IPS DF 4.7 (cell line): ENCODE measurements around the gene RPL35.

Experiments used
- DNase-seq: peaks from one replicate; pipeline ENCODE4 v3.0.0-alpha.2; 2013; ENCODE audit warnings: low spot score; ENCODE audit errors: extremely low read depth

RPL35 gene

DNA sequence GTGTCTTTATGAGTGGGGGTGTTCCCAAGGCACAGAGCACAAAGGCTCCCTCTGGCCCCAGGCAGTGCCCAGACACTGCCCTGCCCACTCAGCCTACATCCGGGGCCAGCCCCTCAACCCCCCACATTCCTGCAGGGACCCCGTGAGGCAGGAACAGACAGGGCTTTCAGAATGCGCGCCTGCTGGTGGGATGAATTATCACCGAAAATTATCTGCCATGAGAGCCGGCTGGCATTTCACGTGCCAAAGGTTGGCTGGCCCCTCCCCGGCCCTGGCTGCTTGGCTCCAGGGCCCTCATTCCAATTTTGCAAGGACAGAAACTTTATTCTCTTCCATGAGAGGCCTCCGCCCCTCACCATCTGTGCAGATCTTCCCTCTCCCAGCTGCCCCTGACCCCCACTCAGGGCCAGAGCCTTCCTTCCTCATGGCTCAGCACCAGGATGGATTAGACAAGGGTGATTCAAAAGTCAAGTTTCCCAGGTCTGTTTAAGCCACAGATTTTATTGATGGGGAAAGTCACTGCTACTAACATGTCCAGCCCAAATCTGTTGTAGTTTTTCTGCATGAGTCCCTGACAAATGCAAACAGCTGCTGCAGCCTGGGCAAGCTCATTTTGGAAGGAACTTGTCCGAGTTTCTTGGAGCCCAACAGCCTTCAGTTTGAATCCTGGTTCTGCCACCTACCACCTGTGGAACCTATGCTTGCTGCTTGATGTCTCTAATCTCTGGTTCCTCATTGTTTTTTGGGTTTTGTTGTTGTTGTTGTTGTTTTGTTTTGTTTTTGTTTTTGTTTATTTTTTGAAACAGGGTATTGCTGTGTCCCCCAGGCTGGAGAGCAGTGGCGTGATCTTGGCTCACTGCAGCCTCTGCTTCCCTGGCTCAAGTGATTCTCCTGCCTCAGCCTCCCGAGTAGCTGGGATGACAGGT lies 40.8 kb downstream of the RPL35 start:
- DNase-seq: no peak

DNA sequence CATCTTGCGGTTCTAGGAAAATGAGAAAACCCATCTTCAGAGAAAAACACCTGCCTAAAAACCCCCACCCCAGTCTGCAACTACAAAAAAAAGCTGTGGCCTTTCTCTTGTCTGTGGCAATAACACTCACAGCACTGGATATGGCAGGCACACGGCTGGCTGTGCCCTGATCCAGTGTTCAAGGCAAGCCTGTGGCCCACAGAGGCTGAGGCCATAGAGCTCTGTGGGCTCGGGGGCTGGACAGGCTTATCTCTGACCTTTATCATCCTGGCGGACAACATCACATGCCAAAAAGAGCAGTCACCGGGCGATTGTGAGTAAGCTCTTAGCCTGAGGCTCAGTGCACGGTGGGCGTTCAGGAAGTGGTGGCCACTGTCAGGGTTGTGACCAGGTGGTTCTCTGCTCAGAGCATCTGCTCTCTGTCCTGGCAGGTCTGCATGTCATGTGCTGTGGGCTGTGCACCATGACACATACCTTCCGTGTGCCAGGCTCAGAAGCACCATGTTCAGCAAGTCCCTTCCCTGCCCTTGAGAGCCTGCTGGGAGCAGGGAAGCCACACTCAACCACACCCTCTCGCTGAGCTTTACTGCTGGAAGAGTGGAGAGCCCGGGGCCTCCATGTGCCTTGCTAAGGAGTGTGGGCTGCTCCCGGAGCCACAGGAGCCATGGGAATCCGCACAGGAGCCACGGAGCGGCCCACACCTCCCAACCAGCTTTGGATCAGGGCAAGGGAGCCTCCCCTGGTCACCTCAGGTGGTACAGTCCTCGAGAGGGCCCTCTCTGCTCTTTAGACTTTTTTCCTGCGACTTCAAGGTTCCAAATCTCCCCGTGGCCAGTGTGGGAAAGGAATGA lies 43.1 kb downstream of the RPL35 start:
- no peak for DNase-seq

DNA sequence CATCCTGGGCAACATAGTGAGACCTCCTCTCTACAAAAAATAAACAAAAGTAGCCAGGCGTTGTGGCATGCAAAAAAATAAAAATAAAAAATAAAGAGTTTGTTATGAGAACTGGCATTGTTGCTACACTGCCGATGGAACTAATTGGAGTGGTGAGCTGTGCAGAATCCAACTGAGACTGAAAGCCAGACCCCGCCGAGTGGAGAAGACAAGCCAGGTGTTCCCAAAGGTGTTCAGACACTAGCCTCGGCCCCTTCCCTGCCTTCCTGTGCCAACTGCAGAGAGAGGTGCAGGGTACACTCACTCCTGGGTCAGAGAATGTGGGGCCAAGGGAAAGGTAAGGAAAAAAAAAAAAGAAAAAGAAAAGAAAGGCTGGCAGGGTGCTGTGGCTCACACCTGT lies 46.2 kb downstream of the RPL35 start:
- no peak for DNase-seq

DNA sequence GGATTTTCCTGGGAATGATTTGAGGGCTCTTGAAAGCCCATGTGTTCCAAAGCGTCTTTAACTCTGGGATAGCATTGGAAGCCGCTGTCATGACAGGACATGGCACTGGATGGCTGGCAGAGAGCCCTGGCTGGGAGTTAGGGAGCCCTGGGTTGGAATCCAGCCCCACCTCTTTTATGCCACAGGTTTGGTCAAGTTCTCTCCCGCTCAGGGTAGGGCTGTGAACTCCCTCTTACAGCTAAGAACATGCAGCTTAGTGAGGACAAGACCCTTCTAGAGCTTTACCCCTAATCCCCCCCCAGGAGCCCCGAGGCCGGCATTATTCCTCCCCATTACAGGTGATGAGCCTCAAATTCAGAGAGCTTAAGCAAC lies 47.6 kb downstream of the RPL35 start:
- DNase-seq: no peak

DNA sequence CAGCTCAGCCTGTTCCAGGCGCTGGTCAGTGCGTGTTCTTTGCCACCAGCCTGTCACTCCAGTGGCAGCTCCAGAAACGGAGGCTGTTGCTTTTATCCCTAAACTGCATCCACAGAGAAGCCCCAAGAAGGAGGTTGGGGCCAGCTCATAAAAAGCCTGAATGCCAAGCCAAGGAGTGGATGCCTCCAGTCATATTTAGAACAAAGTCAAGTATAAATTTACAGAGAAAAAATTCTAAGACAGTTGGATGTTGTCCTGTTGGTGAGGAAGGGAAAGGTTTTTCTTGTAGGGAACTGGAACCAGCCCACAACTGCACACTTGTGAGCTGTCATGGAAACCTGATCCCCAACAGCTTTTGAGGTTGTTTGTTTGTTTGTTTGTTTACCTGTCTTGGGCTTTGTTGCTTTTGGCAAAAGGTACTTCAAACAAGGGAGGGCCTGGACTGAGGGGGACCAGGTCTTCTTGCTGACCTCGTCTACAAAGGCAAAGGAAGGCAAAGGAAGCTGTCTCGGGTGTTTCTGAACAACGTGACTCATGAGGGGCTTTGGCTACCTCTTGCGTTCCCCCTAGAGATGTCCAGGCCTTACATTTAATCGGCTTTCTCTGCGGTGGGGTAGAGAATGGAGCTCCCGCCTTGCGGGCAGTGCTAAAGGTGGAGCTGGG lies 48.1 kb downstream of the RPL35 start:
- no peak for DNase-seq

GRCh38 chr9:124813041-124813440 lies 48.7 kb downstream of the RPL35 start:
- DNase-seq: no peak

DNA sequence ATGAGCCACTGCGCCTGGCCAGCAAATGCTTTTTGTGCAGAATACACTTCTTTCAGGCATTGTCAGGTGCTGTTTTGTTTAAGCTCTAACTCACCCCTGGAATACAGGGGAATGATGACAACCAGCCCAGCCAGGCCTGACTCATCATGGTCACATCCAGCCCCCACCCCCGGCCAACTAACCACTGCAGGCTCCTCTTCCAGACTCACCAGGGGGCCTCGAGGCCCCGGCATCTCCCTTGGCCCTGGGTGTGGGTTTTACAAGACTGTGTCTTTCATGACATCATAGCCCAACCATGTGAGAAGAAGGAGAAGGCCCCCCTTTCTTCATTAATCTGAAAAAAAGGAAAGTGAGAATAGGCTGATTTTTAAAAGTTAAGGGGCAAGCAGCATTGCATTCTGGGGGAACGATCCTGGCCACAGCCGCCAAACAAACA lies 49.3 kb downstream of the RPL35 start:
- DNase-seq: no peak

- DNase-seq: peak; percentile 58
Measured at GRCh38 chr9:124810663-124811355, 50.9 kb downstream of the RPL35 start.

GRCh38 chr9:124809741-124810500 lies 51.8 kb downstream of the RPL35 start:
- no peak for DNase-seq

GRCh38 chr9:124809211-124809610 lies 52.5 kb downstream of the RPL35 start:
- no peak for DNase-seq

DNA sequence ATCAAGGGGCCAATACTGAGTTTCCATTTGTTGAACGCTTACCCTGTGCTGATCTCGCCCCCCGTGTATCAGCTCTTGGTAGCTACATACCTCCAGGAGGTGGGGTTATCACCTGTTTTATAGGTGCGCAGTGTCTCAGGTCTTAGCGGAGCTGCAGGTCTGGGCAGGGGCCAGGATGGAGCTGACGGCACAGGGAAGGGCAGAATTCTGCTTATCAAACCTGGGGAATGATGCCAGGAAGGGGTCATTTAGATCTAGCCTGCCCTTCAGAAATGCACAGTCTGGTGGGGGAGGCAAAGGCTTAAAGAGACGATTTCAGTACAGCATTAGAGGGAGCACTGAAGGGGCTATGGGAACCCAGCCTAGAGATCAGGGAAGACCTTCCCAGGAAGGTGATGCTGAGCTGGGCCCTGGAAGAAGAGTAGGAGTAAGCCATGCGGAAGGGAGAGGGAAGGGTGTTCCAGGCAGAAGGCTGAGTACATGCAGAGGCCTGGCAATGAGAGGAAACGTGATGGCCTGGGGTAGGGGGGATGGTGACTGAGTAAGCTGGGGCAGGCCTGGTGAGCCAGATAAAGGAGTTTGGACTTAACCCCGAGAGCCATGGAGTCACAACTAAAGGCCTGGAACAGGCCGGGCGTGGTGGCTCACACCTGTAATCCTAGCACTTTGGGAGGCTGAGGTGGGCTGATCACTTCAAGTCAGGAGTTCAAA lies 53.4 kb downstream of the RPL35 start:
- DNase-seq: no peak
